GM18499 (cell line): ENCODE results near the gene GADD45G.

Experiments used
- ATAC-seq: cut with Tn5 transposase; IDR thresholded peaks from one replicate; pipeline ENCODE4 v1.9.1; 2021; ENCODE audit warnings: moderate number of reproducible peaks; ENCODE audit not compliant: insufficient read depth, unreplicated experiment

GADD45G gene

DNA sequence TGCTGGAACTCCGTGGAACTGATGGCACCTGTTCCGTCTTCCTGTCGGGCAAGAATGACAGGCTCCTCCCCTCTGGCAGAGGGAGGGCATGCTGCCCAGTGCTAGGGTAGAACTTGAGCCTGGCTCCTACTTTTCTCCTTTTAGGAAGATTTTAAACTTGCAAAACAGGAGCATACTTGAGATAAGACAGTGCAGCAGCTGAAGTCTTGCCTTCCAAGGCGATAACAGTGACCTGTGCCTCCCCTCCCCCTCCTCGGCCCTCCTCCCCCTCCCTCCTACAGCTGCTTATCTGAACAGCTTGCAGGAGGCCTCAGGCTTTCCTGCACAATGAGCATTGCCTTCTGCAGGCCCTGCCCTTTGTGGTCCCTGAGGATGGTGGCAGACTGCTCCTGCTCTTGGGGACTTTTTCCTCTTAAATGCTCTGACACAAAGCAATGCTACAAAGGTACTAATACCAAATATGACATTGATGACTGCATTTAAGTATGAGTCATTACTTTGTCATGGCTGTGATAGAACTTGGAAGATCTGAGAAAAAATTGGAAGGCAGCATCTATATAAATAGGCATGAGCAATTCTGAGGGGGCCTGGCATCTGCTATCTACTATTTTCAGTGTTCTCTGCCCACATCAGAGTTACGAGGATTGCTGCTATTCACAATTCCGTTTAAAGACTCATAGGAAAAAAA is 2.0 kb downstream of the GADD45G start:
- ATAC-seq, result no peak

DNA sequence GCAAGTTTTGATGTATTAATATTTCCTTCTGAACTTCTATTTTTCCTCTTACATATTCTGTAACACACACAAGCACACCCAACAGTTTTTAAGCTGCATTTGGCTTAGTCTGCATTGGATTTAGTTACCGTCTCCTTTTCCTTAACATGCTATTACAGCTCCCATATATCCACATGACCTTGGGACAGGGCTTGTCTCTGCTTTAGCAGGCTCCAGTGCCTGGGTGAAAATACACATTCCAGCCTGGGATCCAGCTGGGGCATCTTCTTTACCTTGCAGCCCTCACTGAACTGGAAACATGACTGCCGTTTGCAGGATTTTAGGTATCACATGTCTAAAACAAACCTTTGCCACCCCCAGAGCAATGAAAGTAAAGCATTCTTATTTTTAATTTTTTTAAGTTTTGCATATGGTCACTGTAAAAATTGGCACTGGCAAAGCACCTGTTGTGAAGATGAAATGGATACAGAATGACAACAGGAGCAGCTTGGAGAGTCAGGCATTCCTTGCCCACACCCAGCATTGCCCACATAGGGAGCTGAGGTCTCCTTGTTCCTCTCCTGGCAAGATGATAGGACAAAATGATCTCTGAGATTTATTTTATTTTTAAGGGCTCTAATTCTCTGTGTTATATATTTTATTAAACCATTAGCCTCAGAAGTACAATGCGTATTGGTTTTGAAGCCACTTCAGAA is 4.0 kb downstream of the GADD45G start:
- ATAC-seq, result no peak

DNA sequence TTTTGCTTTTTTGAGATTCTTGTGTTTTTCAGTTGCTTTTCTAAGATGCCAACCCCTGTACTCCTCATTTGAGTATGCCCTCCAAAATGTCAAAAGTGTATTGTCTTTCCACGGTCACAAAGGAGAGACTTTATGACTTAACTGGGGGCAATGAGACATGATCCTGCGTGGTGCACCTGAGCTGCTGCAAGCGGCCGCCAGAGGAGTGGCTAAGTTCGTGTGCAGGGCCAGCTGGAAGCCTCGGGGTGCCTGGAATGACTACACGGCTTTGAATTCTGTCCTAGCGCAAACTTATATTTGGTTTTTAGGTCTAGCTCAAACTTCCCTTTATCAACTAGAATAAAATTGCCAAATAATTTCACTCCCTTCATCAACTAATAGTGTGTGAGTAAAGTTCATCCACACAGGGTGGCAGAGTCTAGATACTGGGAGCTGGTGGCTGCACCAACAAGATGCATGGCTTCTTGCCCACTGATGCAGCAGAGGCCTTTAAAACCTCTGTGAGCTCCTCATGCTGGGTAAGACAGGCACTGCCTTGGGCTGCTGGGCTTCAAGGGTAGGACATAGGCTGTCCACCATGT is 4.7 kb downstream of the GADD45G start:
- ATAC-seq, result no peak

DNA sequence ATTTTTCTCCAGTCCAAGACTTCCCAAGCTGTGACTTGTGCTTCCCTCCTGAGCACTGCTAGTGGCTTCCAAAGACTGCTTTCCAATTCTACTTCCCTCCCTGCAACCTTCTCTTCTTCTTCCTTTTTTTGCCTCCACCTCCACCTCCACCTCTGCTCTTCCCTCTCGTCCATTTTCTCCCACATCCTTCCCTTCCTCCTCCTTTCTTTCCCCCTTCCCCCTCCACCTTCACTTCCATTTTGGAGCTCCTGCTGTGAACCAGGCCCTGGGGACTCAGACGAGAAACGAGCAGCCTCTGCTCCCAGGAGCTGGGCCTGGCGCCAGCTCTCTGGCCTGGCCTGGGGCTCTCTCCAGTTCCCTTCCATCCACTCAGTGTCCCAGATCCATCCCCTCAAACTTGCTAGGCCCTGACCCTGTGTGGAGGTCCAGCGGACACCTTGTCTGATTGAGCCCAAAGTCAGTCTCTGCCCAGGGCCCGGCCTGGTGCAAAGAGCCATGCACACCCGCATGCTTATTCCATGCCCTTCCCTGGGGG is 5.6 kb downstream of the GADD45G start:
- ATAC-seq, result no peak

DNA sequence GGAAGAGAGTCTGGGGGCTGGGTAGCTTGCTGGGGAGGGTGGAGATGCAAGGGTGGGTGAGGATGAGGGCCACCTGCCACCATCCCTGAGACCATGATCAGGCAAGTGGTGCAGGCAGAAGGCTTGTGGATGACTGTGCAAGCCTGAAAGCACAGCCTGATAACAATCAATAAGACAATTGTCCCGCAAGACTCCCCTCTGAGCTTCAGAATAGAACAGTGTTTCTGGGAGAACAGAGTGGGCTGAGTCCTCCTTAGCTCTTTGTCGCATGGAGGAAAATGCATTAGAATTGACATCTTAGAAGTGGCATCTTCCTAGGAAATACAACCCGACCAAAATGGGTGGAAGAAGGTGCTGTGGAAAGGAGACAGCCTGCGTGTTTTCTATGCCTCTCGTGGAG is 6.6 kb downstream of the GADD45G start:
- ATAC-seq, result no peak

DNA sequence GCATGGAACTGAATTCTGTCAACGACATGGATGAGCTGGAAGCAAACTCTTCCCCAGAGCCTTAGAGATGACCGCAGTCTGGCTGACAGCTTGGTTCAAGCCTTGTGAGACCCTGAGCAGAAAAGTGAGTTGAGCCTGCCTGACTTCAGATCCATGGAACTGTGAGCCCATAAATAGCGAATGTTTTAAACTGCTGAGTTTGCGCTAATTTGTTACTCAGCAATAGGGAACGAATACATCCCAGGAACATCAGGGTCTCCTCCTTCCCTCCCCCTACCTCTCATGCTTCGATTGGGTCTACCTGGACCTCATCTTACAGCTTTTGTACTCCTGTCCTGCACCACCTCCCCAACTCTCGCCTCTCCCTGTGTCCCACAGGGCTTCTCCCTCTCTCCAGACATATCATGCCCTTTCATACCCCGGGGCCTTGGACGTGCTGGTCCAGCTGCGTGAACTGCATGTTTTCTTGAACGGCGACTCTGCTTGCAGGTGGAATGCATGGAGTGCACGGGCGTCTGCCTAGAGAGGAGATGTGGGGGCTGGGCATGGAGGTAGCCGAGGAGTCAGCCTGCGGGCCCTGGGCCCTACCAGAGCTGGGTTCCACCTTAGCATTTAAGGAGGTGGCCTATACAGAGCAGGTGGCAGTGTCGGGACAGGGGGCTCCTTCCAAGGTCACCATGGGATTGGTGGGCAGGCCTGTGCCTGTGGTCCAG is 7.9 kb downstream of the GADD45G start:
- ATAC-seq, result no peak

DNA sequence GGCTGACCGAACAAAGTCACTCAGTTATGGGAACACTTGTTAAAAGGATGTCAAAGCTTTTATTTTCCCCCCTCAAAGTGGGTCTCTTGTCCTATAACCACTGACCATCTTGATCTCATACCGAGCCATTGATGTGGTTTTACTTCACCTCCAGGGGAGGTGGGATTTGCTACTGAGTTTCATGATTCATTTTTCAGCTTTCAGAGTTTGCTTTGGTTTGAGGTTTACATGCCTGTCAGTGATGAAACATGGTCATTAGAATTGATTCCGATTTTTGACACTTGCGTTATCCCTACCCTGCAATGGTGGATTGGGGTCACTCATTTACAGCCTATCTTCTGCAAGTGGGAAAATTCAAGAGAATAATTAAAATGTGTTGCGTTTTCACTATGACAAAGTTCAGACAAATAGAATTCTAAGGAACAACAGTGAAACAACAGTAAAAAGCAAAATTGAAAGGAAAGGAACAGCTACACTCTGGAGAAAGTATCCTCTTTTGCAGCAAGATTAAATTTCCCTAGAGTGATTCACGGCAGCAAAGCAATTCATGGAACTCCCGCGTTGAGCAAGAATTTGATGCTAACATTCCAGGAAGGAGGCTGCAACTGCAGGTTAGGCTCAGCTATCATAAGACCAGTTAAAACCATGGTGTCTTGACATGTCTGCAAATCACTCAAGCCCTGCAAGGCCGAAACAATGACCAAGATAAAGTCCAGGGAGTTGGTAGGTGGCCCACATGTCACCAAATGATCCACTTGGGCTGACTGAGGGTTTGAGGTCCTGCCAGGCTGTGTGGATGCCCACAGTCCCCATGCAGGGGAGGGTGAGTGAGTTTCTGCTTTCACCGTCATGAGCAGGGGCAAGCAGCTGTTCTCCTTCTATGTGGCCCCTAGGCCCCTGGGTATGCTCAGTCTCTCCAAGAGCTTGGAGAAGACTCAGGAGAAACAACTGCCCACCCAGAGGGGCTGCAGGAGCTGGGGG is 9.4 kb downstream of the GADD45G start:
- no peak for ATAC-seq

DNA sequence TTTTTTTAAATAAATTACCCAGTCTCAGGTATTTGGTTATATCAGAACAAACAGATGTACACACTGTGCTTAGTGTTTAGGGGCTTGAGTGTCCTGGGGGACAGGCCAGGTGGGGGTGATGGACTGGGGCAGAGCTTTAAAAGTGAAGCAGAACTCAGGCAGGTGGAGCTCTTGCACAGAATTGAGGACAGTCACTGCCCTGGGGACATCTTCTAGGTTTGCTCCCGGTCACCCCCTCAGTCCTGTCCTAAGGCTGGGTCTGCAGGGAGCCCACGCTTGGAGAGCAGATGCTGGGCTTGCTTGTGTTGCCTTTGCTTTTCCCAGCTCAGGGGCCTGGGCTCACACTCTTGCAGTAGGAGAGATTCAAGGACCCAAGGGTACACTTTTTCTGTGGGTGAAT is 10.8 kb downstream of the GADD45G start:
- ATAC-seq, result no peak

DNA sequence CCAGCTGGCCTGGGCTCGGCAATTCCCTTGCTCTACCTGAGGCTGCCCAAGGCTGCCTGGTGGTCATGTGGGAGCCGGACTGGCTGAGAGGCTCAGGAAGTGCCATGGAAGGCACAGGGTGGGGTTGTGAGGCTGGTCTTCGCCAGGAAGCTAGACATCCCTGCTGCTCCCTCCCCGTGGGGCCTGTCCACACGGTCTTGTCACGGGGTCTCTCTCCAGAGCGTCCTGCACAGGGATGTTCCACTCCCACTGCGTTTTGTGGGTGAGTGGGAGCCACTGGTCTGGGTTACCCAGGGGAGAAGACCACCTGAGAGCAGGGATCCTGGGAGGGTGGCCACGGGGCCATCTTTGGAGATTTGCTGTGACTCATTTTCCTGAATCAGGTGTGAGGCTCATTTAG is 11.6 kb downstream of the GADD45G start:
- ATAC-seq, result no peak

DNA sequence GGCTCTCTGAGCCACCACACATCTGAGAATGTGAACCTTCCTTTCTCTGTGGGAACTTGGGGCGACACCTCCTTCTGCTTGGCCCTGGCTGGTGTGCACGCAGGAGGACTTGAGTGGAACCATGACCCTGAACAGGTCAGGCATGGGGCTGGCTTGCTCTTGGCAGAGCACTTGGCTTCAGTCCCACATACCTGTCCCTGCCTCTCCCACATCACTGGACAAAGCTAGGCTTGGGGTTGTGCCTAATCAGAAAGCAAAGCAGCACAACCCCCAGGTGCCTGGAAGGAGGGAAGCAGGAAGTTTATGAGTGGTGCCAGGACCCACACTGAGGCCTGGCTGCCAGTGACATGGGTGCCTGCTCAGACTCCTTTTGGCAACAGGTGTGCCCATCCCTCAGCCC is 13.2 kb downstream of the GADD45G start:
- no peak for ATAC-seq

DNA sequence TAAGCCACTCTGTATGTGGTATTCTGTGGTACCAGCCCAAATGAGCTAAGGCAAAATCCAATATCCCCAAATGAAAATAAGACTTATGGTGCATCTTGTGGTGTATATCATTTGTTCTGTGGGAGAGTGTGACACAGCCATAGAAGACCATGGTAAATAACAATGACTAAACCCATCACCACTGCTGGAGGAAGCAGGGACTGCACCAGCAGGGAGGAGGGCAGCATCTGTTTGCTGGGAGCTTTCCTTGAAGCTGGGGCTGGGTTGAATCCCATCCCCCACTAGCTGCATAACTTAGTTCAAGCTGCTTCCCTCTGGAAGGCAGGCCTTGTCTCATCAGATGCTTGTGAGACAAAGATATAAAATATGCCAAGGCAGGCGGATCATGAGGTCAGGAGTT is 14.2 kb downstream of the GADD45G start:
- ATAC-seq, result no peak

DNA sequence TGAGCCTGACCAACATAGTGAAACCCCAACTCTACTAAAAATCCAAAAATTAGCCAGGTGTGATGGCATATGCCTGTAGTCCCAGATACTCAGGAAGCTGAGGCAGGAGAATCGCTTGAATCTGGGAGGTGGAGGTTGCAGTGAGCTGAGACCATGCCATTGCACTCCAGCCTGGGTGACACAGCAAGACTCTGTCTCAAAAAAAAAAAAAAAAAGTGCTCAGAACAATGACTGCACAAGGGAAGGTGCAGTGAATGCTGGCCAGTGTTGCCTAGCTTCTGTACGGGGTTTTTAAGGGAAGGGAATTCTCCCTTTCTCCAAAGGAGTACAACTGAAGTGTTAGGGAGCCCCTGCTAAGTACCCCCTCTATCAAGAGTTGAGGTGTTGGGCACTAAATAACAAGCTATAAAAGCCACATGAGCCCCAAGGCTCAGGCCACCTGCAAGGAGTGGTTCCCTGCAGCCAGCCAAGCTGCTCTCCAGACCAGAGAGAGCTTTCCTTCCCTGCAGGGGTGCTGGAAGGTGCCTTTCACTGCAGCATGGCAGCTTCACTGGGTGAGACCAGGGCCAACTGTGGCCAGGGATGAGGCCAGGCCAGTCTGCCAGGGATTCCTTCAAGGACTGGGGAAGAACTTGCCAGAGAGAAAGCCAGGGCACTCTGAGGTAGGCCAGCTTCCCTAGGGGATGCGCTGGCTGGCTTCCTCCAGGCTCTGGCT is 14.8 kb downstream of the GADD45G start:
- no peak for ATAC-seq

DNA sequence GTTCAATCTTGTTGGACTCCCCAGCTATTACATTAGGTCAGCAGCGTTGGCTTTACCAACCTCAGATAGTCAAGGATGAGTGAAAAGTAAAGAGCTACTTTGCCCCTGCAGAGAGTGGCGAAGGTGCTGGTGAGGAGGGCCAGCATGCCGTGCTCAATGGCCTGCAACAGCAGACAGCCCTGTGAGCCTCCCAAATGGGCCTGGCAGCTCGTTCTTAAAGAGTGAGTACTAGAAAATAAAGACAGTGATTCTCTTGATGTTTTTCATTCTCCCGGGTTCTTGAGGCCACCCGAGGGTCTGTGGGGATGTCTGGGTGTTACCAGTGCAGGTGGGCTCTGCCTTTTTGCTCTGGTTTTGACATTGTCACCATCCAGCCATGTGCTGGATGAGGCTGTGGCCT is 16.2 kb downstream of the GADD45G start:
- no peak for ATAC-seq

DNA sequence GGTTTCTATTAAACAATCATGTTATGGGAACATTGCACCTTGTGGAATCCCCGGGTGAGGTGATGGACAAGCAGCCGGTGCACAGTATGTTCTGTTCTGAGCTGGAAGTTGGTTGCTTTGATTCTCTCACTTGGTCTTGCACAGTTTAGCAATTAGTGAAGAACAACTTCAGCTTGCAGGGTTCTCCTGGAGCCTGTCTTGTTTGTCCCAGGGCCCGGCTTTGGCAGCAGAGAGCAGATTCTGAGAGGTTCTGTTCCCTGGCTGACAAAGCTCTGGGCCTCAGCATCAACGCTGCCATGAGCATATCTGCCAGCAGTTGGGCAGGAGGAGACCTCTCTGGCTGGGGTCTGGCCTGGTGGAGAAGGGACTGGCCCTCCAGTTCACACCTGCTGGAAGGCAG is 16.9 kb downstream of the GADD45G start:
- no peak for ATAC-seq

DNA sequence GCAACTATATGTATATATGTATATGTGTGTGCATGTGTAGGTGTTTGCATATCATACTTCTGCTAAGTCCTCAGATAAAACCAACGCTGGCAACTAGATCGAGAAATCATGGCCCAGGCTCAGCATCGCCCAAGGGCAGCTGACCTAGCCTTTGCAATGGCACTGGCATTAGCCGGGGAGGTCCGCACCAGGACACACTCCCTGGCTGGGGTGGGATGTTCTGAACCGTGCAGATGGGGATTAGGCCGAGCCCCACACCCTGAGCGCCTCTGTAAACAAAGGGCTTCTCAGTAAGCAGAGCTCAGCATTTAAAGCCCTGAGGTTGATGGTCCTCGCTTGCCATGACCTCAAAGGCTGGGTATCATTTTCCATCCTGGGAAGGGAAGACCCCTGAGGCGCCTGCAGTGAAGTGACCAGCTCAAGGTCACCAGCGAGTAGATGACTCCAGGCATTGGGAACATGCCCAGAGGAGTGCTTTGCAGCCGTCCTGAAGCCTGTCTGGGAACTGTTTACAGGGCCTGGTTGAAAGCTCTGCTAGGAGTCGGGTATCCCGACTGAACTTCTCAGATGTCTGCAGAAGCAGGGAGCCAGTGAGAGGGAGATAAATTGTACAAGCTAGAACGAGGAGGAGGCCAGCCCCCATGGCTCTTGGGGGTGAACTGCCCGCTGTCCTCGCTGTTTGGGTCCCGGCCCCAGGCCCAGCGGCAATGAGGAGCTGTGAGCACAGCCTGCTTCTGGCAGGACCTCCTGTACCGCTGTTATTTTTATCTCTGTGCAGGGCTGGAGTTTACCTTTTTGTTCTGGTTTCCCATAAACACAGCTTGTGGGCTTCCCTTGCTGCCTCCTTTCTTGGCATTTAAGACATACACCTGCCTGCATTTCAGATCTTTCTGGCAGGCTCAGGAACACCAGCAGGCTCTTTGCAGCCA is 18.4 kb downstream of the GADD45G start:
- ATAC-seq, result no peak

DNA sequence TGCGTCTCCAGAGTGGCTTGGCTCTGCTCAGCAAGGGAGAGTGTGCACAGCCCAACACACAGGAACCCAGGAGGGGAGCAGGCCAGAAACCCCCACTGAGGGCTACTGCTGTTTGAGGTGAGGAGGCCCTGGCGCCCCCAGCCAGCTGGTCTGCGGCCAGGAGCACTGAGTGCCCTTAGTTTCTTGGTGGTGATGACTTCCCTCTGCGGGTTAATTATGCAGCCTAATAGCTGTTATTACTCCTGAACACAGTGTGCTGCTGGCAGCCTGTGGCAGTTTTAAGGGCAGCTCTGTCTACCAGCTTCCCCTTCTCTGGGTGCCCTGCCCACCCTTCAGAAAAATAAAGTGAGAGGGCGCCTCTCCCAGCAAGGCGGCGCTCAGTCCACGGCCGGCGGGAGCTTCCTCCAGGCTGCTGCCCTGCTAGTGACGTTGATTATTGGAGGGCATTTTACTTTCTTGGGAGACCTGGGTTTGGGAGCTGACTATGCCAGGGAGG is 19.2 kb downstream of the GADD45G start:
- no peak for ATAC-seq

DNA sequence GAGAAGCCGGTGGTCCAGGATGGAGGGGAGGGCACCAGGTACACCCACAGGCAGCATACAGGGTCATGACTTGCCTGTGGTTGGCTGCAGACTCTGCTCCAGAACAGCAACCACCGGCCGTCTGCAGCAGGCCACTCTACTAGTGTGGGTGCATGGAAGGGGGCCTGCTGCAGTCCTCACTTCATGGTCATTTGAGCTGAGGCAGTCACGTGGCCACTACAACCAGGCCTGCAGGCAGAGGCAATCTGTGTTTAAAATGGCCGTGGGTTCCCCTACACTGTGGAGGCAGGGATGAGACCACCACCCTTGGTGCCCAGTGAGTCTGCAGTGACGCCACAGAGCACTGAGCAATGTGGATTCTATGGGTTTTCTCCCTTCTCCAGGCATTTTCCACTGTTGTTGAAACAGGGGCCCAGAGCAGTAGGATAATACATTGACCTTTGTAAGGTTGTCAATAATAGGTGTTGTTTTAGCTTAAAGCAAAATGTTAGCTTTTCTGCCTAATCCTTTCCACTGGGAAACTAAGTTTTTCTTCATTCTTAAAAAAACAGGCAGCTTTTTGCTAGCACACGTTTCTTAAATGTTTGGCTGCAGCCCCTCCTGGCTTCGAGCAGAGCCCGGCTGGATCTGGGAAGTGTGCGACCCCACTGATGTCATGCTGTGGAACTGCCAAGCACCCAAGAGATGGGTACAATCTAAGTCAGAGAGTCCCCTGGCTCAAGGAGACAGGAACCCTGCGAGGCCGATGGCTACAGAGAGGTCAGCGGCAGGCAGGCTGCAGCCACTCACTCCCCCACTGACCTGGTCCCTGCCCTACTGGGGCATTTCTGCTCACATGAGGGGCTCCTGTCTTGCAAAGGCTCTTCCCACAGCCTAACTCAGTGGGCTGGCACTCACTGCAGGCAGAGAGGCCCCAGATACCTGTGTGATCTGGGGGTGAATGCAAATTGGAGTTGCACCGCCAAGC is 21.2 kb downstream of the GADD45G start:
- no peak for ATAC-seq
